Natural killer cell treated with Interleukin-12 subunit alpha and Interleukin-12 subunit beta and Interleukin-15 and Interleukin-18, amount 100 ng/mL, for 72 hours (primary cell): Measurements from ENCODE around the gene CD1B. TPM values are rescaled to one million over a fixed set of nuclear protein-coding genes. Genes with fewer than 3 reads are reported as not detected.
"Not testable (repeated sequence)": the region's sequence is repeated elsewhere in the genome, so short reads cannot be mapped to it uniquely, and the experiment has no call there.

Source experiments
- ATAC-seq, 2 donors: fragments of 150-1000 bp; cut with Tn5 transposase in 1 of 2; sonication (Bioruptor Pico), chemical (Tn5 transposase) in 1 of 2; 2 replicates each; pipeline ENCODE4 v1.10.0; 2021
- DNase-seq: peaks from one replicate; pipeline ENCODE4 v3.0.0; 2022; ENCODE audit warnings: low spot score
- H3K27ac Mint-ChIP-seq, 2 donors: 1 replicate in 1 of 2; 2 replicates in 1 of 2; pipeline ENCODE4 v1.8.0; 2022; ENCODE audit warnings: mixed read lengths in 2 of 2, mild to moderate bottlenecking in 1 of 2, moderate library complexity in 1 of 2
- H3K27me3 Mint-ChIP-seq, 2 donors: 1 replicate in 1 of 2; 2 replicates in 1 of 2; pipeline ENCODE4 v1.8.0; 2022; ENCODE audit warnings: mixed read lengths in 2 of 2
- H3K36me3 Mint-ChIP-seq: one replicate; pipeline ENCODE4 v1.8.0; 2022; ENCODE audit warnings: mixed read lengths
- H3K4me1 Mint-ChIP-seq, 2 donors: 1 replicate in 1 of 2; 2 replicates in 1 of 2; pipeline ENCODE4 v1.8.0; 2022; ENCODE audit warnings: low read depth in 2 of 2, mixed read lengths in 2 of 2, mild to moderate bottlenecking in 1 of 2
- H3K4me3 Mint-ChIP-seq: one replicate; pipeline ENCODE4 v1.8.0; 2022; ENCODE audit warnings: mixed read lengths
- H3K9me3 Mint-ChIP-seq: 2 replicates; pipeline ENCODE4 v1.8.0; 2022; ENCODE audit warnings: mixed read lengths
- total RNA-seq, 2 donors: library from RNA; stranded (reverse); gene quantifications; one replicate each; pipeline ENCODE4 v1.2.3, GENCODE V29; 2022

CD1B gene
- total RNA-seq, 2 donors from 2014 or later = not detected

DNA sequence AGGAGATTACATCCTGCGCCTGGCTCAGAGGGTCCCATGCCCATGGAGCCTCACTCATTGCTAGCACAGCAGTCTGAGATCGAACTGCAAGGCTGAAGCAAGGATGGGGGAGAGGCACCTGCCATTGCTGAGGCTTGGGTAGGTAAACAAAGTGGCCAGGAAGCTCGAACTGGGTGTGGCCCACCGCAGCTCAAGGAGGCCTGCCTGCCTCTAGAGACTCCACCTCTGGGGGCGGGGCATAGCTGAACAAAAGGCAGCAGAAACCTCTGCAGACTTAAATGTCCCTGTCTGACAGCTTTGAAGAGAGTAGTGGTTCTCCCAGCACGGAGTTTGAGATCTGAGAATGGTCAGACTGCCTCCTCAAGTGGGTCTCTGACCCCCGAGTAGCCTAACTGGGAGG lies 5.1 kb upstream of the CD1B start:
- not testable (repeated sequence) for DNase-seq, ATAC-seq, H3K9me3 Mint-ChIP-seq, H3K27ac Mint-ChIP-seq, H3K4me3 Mint-ChIP-seq
- Mint-ChIP-seq H3K36me3 (peaks cover 16% of the 10 kb centered on the region), H3K4me1 (peaks cover 11 to 20% of the 10 kb centered on the region in 2 donors), H3K27me3 (peaks cover 20 to 23% of the 10 kb centered on the region in 2 donors)

- no peak for DNase-seq
- Mint-ChIP-seq H3K36me3 (peaks cover 11% of the 10 kb centered on the region), H3K27ac (no peak overlapping the region), H3K4me3 (no peak overlapping the region), H3K4me1 (peaks cover 11 to 20% of the 10 kb centered on the region in 2 donors), H3K9me3 (no peaks in the 10 kb centered on the region), H3K27me3 (peaks cover 17 to 20% of the 10 kb centered on the region in 2 donors)
- ATAC-seq = no peak
Measured at GRCh38 chr1:158335213-158335532, 3.8 kb upstream of the CD1B start.

- Mint-ChIP-seq H3K4me3 (no peak overlapping the region), H3K27me3 (peaks cover 17 to 20% of the 10 kb centered on the region in 2 donors), H3K27ac (no peak overlapping the region)
Measured at GRCh38 chr1:158334526-158335212, 3.3 kb upstream of the CD1B start.

DNA sequence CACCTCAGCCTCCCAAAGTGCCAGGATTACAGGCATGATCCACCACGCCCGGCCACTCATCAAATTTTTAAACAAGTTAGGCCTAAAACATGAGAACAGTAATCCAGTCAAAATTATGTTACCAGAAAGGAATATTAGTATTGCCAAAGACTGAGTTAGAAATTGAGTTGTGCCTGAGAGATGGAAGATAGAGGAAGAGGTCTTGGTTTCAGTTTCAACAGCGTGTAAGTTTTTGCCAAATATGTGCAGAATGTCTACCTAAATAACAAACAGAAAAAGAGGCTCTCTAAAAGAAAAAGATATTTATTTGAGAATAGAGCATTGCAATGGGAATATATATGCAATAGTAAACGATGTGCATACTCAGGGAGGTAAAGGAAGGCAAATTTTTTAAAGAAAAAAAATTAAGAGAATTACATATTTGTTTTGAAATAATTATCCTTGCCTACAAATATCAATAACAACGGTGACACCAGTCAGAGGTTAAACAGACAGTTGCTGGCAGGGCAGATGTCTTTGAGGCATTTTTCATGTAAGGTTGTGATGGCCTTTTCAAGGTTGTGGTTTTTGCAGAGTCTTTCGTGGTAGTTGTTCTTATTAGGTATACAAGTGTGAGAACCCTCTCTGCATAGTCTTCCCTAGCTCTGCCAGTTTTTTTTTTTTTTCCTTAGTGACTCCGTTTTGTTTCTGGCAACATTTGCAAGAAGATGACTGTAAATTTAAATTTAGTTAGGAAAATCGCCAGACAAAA lies 2.2 kb upstream of the CD1B start:
- Mint-ChIP-seq H3K27ac (no peak overlapping the region), H3K36me3 (peaks cover 6% of the 10 kb centered on the region), H3K4me3 (peak overlapping the region; percentile 23), H3K9me3 (no peaks in the 10 kb centered on the region), H3K27me3 (peaks cover 9 to 14% of the 10 kb centered on the region in 2 donors), H3K4me1 (peaks cover 11 to 20% of the 10 kb centered on the region in 2 donors)
- ATAC-seq (no peak), DNase-seq (no peak)

More at GRCh38 chr1:158334526-158335212, 3.3 kb upstream of the CD1B start:
- peaks cover 11 to 20% of the 10 kb centered on the region in 2 donors for H3K4me1 Mint-ChIP-seq
- H3K9me3 Mint-ChIP-seq = no peaks in the 10 kb centered on the region
- ATAC-seq (no peak), DNase-seq (no peak)
- peaks cover 10% of the 10 kb centered on the region for H3K36me3 Mint-ChIP-seq

- Mint-ChIP-seq H3K4me1 (peaks cover 11 to 20% of the 10 kb centered on the region in 2 donors), H3K4me3 (no peak overlapping the region), H3K27ac (no peak overlapping the region), H3K9me3 (no peaks in the 10 kb centered on the region), H3K27me3 (peaks cover 0 to 4% of the 10 kb centered on the region in 2 donors), H3K36me3 (no peaks in the 10 kb centered on the region)
- ATAC-seq = no peak
- no peak for DNase-seq
Measured at GRCh38 chr1:158331106-158331425, 265 bp downstream of the CD1B start.

GRCh38 chr1:158330391-158331105 lies 783 bp downstream of the CD1B start:
- Mint-ChIP-seq H3K9me3 (no peaks in the 10 kb centered on the region), H3K27ac (no peak overlapping the region), H3K36me3 (no peaks in the 10 kb centered on the region), H3K4me3 (no peak overlapping the region), H3K27me3 (peaks cover 0 to 4% of the 10 kb centered on the region in 2 donors), H3K4me1 (peaks cover 11 to 20% of the 10 kb centered on the region in 2 donors)
- no peak for DNase-seq
- ATAC-seq = no peak

GRCh38 chr1:158329733-158330132 lies 1.6 kb downstream of the CD1B start:
- no peak for DNase-seq
- peaks cover 11 to 16% of the 10 kb centered on the region in 2 donors for H3K4me1 Mint-ChIP-seq
- no peak overlapping the region for H3K27ac Mint-ChIP-seq
- no peak for ATAC-seq
- H3K36me3 Mint-ChIP-seq = no peaks in the 10 kb centered on the region
- H3K4me3 Mint-ChIP-seq = no peak overlapping the region
- H3K9me3 Mint-ChIP-seq = no peaks in the 10 kb centered on the region
- peaks cover under 1 to 4% of the 10 kb centered on the region in 2 donors for H3K27me3 Mint-ChIP-seq

- H3K4me3 Mint-ChIP-seq = no peak overlapping the region
- peaks cover 5% of the 10 kb centered on the region in 2 donors for H3K27me3 Mint-ChIP-seq
- H3K4me1 Mint-ChIP-seq = peaks cover 8 to 12% of the 10 kb centered on the region in 2 donors
- no peak for DNase-seq
- no peak overlapping the region for H3K27ac Mint-ChIP-seq
- ATAC-seq = no peak
- no peaks in the 10 kb centered on the region for H3K36me3 Mint-ChIP-seq
- no peaks in the 10 kb centered on the region for H3K9me3 Mint-ChIP-seq
Measured at GRCh38 chr1:158329300-158329699, 2.0 kb downstream of the CD1B start.

- no peaks in the 10 kb centered on the region for H3K9me3 Mint-ChIP-seq
- H3K27me3 Mint-ChIP-seq = peaks cover 5 to 10% of the 10 kb centered on the region in 2 donors
- H3K27ac Mint-ChIP-seq = no peak overlapping the region
- no peak overlapping the region for H3K4me3 Mint-ChIP-seq
- DNase-seq (no peak), ATAC-seq (no peak)
- H3K36me3 Mint-ChIP-seq = peaks cover under 1% of the 10 kb centered on the region
- H3K4me1 Mint-ChIP-seq = peaks cover 2 to 4% of the 10 kb centered on the region in 2 donors
Measured at GRCh38 chr1:158328426-158328825, 2.9 kb downstream of the CD1B start.

DNA sequence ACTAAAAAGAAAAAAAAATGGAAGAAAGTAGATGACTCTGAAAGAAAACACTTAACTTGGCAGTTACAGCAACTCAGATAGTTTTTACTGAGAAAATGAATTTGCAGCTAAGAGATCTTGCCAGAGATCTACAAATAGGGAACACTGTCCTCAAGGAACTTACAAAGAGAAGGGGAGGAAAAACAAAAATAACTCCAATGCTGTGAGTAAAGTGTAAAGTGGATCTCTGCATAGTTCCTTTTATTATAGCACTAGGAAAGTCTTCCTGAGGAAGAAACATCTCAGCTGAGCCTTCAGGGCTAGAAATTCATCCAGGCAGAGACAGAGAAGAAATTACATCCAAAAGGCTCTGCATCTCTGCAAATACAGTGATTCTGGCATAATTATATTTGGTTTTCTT lies 3.9 kb downstream of the CD1B start:
- Mint-ChIP-seq H3K4me1 (no peaks in the 10 kb centered on the region), H3K36me3 (peaks cover 8% of the 10 kb centered on the region), H3K9me3 (no peaks in the 10 kb centered on the region), H3K27me3 (peaks cover 10 to 19% of the 10 kb centered on the region in 2 donors), H3K27ac (no peak overlapping the region), H3K4me3 (no peak overlapping the region)
- DNase-seq (no peak), ATAC-seq (no peak)

DNA sequence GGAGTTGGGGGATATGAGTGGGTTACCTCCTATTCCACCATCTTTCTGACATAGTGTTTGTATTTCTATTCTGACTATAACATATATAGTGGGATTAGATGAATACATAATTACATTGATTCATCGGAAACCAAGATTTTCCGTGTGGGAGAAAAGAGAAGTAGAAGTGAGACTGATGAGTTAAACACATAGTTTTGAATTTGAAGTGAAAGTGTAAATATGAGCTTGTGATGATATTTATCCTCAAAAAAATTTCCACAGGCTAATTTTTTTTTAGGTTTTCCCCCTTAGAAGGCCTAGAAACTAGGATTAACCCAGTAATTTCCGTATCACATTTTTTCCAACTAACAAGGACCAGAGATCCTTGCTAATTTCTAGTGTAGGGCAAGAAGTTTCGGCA lies 6.9 kb downstream of the CD1B start:
- no peaks in the 10 kb centered on the region for H3K9me3 Mint-ChIP-seq
- ATAC-seq (no peak), DNase-seq (no peak)
- H3K4me3 Mint-ChIP-seq = no peak overlapping the region
- peaks cover 8% of the 10 kb centered on the region for H3K36me3 Mint-ChIP-seq
- H3K4me1 Mint-ChIP-seq = no peaks in the 10 kb centered on the region
- H3K27ac Mint-ChIP-seq = no peak overlapping the region
- peaks cover 22 to 39% of the 10 kb centered on the region in 2 donors for H3K27me3 Mint-ChIP-seq

GRCh38 chr1:158323866-158324265 lies 7.5 kb downstream of the CD1B start:
- H3K4me3 Mint-ChIP-seq = no peak overlapping the region
- H3K27me3 Mint-ChIP-seq = peaks cover 25 to 41% of the 10 kb centered on the region in 2 donors
- no peak for ATAC-seq
- DNase-seq = no peak
- peaks cover 8% of the 10 kb centered on the region for H3K36me3 Mint-ChIP-seq
- no peak overlapping the region for H3K27ac Mint-ChIP-seq
- no peaks in the 10 kb centered on the region for H3K4me1 Mint-ChIP-seq
- H3K9me3 Mint-ChIP-seq = no peaks in the 10 kb centered on the region

DNA sequence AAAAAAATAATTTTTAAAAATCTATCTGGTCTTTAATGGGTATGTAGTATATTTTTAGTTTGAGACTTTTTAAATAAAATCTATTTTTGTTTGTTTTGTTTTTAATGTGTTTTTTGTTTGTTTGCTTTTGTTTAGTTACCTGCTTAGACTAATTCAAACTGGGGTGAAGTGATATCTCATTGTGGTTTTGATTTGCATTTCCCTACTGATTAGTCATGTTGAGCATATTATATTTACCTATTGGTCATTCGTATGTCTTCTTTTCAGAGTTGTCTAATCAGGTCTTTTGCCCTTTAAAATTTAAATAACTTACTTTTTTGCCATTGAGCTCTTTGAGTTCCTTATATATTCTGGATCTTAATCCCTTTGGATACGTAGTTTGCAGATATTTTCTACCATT lies 20.3 kb downstream of the CD1B start:
- peaks cover 2% of the 10 kb centered on the region for H3K9me3 Mint-ChIP-seq
- ATAC-seq (no peak), DNase-seq (no peak)
- no peak overlapping the region for H3K4me3 Mint-ChIP-seq
- no peaks in the 10 kb centered on the region for H3K4me1 Mint-ChIP-seq
- H3K27ac Mint-ChIP-seq = no peak overlapping the region
- H3K27me3 Mint-ChIP-seq = peaks cover 21 to 34% of the 10 kb centered on the region in 2 donors
- H3K36me3 Mint-ChIP-seq = peaks cover 16% of the 10 kb centered on the region

DNA sequence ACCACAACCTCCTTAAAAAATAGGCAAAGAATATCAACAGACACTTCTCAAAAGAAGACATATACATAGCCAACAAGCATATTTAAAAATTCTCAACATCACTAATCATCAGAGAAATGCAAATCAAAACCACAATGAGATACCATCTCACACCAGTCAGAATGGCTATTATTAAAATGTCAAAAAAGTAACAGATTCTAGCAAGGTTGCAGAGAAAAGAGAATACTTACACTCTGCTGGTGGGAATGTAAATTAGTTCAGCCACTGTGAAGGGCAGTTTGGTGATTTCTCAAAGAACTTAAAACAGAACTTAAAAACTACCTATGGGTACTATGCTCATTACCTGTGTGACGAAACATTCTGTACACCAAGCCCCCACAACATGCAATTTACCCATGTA lies 20.7 kb downstream of the CD1B start:
- Mint-ChIP-seq H3K4me1 (no peaks in the 10 kb centered on the region), H3K4me3 (no peak overlapping the region), H3K9me3 (peaks cover 2% of the 10 kb centered on the region), H3K27ac (no peak overlapping the region), H3K36me3 (peaks cover 16% of the 10 kb centered on the region), H3K27me3 (peaks cover 23 to 37% of the 10 kb centered on the region in 2 donors)
- DNase-seq (no peak), ATAC-seq (no peak)
